ENCODE results near the gene ABTB2. TPM values are rescaled to one million over a fixed set of nuclear protein-coding genes. Genes with fewer than 3 reads are reported as not detected.
A peak's percentile ranks its signal among the peaks of the same experiment; 100 is the strongest.

ABTB2 gene
- total RNA-seq, 1 experiment from 2014 or later: 3.6 TPM

- Mint-ChIP-seq H3K4me1 (ENCODE audit: low read depth, unreplicated experiment) (no peaks in the 10 kb centered on the region), H3K4me3 (ENCODE audit: unreplicated experiment) (no peak overlapping the region), H3K9me3 (ENCODE audit: unreplicated experiment) (no peaks in the 10 kb centered on the region), H3K36me3 (ENCODE audit: insufficient read depth, unreplicated experiment) (peaks cover 49% of the 10 kb centered on the region), H3K27ac (ENCODE audit: unreplicated experiment) (no peak overlapping the region), H3K27me3 (ENCODE audit: insufficient read depth, unreplicated experiment) (no peaks in the 10 kb centered on the region)
- intact Hi-C loops (cut with micrococcal nuclease; ENCODE audit: unreplicated experiment): no loop called here
- no peak for DNase-seq
- H3K4me1 ChIP-seq: no peaks in the 10 kb centered on the region
- H3K36me3 ChIP-seq (ENCODE audit: control insufficient read depth, insufficient read depth, low read length): peaks cover 4% of the 10 kb centered on the region; the same call in 1 of the 2 replicates
- no TSS peak for BruUV-seq (replicated peaks)
- TF ChIP-seq, protein P1, sequence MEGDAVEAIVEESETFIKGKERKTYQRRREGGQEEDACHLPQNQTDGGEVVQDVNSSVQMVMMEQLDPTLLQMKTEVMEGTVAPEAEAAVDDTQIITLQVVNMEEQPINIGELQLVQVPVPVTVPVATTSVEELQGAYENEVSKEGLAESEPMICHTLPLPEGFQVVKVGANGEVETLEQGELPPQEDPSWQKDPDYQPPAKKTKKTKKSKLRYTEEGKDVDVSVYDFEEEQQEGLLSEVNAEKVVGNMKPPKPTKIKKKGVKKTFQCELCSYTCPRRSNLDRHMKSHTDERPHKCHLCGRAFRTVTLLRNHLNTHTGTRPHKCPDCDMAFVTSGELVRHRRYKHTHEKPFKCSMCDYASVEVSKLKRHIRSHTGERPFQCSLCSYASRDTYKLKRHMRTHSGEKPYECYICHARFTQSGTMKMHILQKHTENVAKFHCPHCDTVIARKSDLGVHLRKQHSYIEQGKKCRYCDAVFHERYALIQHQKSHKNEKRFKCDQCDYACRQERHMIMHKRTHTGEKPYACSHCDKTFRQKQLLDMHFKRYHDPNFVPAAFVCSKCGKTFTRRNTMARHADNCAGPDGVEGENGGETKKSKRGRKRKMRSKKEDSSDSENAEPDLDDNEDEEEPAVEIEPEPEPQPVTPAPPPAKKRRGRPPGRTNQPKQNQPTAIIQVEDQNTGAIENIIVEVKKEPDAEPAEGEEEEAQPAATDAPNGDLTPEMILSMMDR (IDR thresholded peaks at IDR 0.05; ENCODE audit: insufficient read depth in 1 of 2, low read depth in 1 of 2, low read length in 1 of 2, severe bottlenecking in 1 of 2, unreplicated experiment in 1 of 2): no peak
- CTCF ChIA-PET: no interaction called here
- POLR2A ChIA-PET: no interaction called here
- H3K9me3 ChIP-seq: no peaks in the 10 kb centered on the region
- H3K4me3 ChIP-seq (ENCODE audit: low read depth, low read length): no peak overlapping the region
- H3K27me3 ChIP-seq (replicated peaks; ENCODE audit: control insufficient read depth, insufficient read depth, low read length): no peaks in the 10 kb centered on the region
Measured at GRCh38 chr11:34147581-34147980, 210.2 kb downstream of the ABTB2 start.

GRCh38 chr11:34146866-34147265 lies 210.9 kb downstream of the ABTB2 start:
- Histone ChIP-seq H3K4me1 (no peaks in the 10 kb centered on the region), H3K4me3 (ENCODE audit: low read depth, low read length) (no peak overlapping the region), H3K36me3 (ENCODE audit: control insufficient read depth, insufficient read depth, low read length) (peaks cover 4% of the 10 kb centered on the region; the same call in 1 of the 2 replicates), H3K9me3 (no peaks in the 10 kb centered on the region), H3K27me3 (replicated peaks; ENCODE audit: control insufficient read depth, insufficient read depth, low read length) (no peaks in the 10 kb centered on the region)
- H3K4me1 Mint-ChIP-seq (ENCODE audit: low read depth, unreplicated experiment): no peaks in the 10 kb centered on the region
- intact Hi-C loops (cut with micrococcal nuclease; ENCODE audit: unreplicated experiment): no loop called here
- BruUV-seq (replicated peaks): no TSS peak
- H3K36me3 Mint-ChIP-seq (ENCODE audit: insufficient read depth, unreplicated experiment): peaks cover 51% of the 10 kb centered on the region
- CTCF ChIA-PET: no interaction called here
- POLR2A ChIA-PET: no interaction called here
- H3K27ac Mint-ChIP-seq (ENCODE audit: unreplicated experiment): no peak overlapping the region
- TF ChIP-seq, protein P1 (IDR thresholded peaks at IDR 0.05; ENCODE audit: insufficient read depth in 1 of 2, low read depth in 1 of 2, low read length in 1 of 2, severe bottlenecking in 1 of 2, unreplicated experiment in 1 of 2): no peak
- H3K4me3 Mint-ChIP-seq (ENCODE audit: unreplicated experiment): no peak overlapping the region
- H3K9me3 Mint-ChIP-seq (ENCODE audit: unreplicated experiment): no peaks in the 10 kb centered on the region
- no peak for DNase-seq
- H3K27me3 Mint-ChIP-seq (ENCODE audit: insufficient read depth, unreplicated experiment): no peaks in the 10 kb centered on the region

GRCh38 chr11:34146411-34146810 lies 211.4 kb downstream of the ABTB2 start:
- TSS peak; percentile 87 for BruUV-seq (replicated peaks)
- Histone ChIP-seq H3K36me3 (ENCODE audit: control insufficient read depth, insufficient read depth, low read length) (peaks cover 4% of the 10 kb centered on the region; the same call in 1 of the 2 replicates), H3K4me1 (no peaks in the 10 kb centered on the region), H3K9me3 (no peaks in the 10 kb centered on the region), H3K27me3 (replicated peaks; ENCODE audit: control insufficient read depth, insufficient read depth, low read length) (no peaks in the 10 kb centered on the region), H3K4me3 (ENCODE audit: low read depth, low read length) (no peak overlapping the region)
- ChIA-PET CTCF (no interaction called here), POLR2A (no interaction called here)
- Mint-ChIP-seq H3K27ac (ENCODE audit: unreplicated experiment) (no peak overlapping the region), H3K36me3 (ENCODE audit: insufficient read depth, unreplicated experiment) (peaks cover 54% of the 10 kb centered on the region), H3K27me3 (ENCODE audit: insufficient read depth, unreplicated experiment) (no peaks in the 10 kb centered on the region), H3K4me3 (ENCODE audit: unreplicated experiment) (no peak overlapping the region), H3K4me1 (ENCODE audit: low read depth, unreplicated experiment) (no peaks in the 10 kb centered on the region), H3K9me3 (ENCODE audit: unreplicated experiment) (no peaks in the 10 kb centered on the region)
- DNase-seq: no peak
- intact Hi-C loops (cut with micrococcal nuclease; ENCODE audit: unreplicated experiment): no loop called here
- TF ChIP-seq, protein P1 (IDR thresholded peaks at IDR 0.05; ENCODE audit: insufficient read depth in 1 of 2, low read depth in 1 of 2, low read length in 1 of 2, severe bottlenecking in 1 of 2, unreplicated experiment in 1 of 2): no peak

Data from Caco-2 (cell line).